ENCODE results near the gene REEP5. TPM values are rescaled to one million over a fixed set of nuclear protein-coding genes. Genes with fewer than 3 reads are reported as not detected.
A peak's percentile ranks its signal among the peaks of the same experiment; 100 is the strongest.
"Not testable (repeated sequence)": the region's sequence is repeated elsewhere in the genome, so short reads cannot be mapped to it uniquely, and the experiment has no call there.

Gene REEP5
- total RNA-seq, 1 experiment from 2014 or later = 30.7 TPM

DNA sequence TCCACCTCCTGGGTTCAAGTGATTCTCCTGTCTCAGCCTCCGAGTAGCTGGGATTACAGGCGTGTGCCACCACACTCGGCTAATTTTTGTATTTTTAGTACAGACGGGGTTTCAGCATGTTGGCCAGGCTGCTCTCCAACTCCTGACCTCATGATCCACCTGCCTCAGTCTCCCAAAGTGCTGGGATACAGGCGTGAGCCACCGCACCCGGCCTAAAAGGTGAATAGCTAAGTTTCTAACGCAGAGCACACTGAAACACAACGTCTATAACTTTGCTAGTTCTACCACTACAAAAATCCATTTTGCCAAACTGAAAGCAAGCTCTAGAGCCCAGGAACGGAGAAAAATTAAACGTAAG, 61.5 kb downstream of the REEP5 start:
- not testable (repeated sequence) for H3K27me3 ChIP-seq

DNA sequence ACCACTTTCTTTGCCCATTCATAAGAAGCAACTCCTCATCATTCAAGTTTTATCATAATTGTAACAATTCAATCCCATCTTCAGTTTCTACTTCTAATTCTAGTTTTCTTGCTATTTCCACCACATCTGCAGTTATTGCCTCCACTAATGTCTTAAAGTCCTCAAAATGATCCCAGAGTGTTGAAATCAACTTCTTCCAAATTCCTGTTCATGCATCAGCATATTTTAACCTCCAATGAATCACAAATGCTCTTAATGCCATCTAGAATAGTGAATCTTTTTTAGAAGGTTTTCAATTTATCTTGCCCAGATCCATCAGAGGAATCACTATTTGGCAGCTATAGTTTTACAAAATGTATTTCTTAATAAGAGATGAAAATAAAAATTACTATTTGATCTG, 64.2 kb downstream of the REEP5 start:
- no peaks in the 10 kb centered on the region for H3K4me1 ChIP-seq
- H3K27ac ChIP-seq = no peak overlapping the region
- no peaks in the 10 kb centered on the region for H3K27me3 ChIP-seq
- H3K9me3 ChIP-seq (replicated peaks) = peaks cover 5% of the 10 kb centered on the region; the same call in 1 of the 2 replicates
- no peak overlapping the region for H3K4me3 ChIP-seq
- DNase-seq = no peak
- no peaks in the 10 kb centered on the region; the same call in 1 of the 2 replicates for H3K36me3 ChIP-seq

More for the DNA sequence above, 61.5 kb downstream of the REEP5 start:
- Histone ChIP-seq H3K27ac (peak overlapping the region; percentile 41), H3K4me3 (peak overlapping the region; percentile 73), H3K36me3 (peaks cover 11% of the 10 kb centered on the region)
- H3K9me3 ChIP-seq (replicated peaks); H3K4me1 ChIP-seq; DNase-seq: not testable (repeated sequence)

DNA sequence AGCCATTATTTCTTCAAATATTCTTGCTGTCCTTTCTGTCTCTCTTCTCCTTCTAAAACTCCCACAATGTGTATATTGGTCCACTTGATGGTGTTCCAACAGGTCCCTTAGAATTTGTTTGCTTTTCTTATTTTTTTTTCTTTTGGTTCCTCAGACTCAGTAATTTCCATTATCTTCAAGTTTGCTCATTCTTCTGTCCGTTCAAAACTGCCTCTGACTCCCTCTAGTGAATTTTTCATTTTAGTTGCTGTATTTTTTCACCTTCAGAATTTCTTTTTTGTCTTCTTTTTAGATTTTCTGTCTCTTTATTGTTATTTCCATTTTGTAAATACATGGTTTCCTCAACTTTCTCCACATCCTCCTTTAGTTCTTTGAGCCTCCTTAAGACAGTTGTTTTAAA, 67.4 kb downstream of the REEP5 start:
- H3K4me1 ChIP-seq = no peaks in the 10 kb centered on the region
- H3K4me3 ChIP-seq = no peak overlapping the region
- no peaks in the 10 kb centered on the region for H3K36me3 ChIP-seq
- H3K9me3 ChIP-seq (replicated peaks) = peaks cover 5% of the 10 kb centered on the region; the same call in 1 of the 2 replicates
- H3K27ac ChIP-seq = no peak overlapping the region
- H3K27me3 ChIP-seq = no peaks in the 10 kb centered on the region
- no peak for DNase-seq

DNA sequence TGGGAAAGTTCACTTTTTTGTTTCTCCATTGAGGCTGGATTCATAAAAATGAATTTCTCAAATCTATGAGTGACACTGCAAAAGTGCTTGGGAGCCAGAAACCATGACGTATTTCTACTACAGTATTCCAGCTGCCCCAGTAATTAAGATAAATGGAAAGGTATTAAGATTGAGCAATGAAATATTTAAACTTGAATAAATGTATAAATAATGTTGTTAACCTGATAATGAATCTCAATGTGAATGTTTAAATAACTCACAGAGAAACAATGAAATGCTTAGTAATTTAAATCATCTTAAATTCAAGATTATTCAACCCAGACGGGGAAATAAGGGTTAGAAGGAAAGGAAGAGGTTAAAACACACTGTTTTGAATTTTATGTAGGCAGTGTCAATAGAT, 72.1 kb downstream of the REEP5 start:
- no peaks in the 10 kb centered on the region for H3K27me3 ChIP-seq
- H3K9me3 ChIP-seq (replicated peaks) = peaks cover 5% of the 10 kb centered on the region; the same call in 1 of the 2 replicates
- DNase-seq = no peak
- H3K36me3 ChIP-seq = no peaks in the 10 kb centered on the region
- no peaks in the 10 kb centered on the region for H3K4me1 ChIP-seq
- H3K27ac ChIP-seq = no peak overlapping the region
- H3K4me3 ChIP-seq = no peak overlapping the region

DNA sequence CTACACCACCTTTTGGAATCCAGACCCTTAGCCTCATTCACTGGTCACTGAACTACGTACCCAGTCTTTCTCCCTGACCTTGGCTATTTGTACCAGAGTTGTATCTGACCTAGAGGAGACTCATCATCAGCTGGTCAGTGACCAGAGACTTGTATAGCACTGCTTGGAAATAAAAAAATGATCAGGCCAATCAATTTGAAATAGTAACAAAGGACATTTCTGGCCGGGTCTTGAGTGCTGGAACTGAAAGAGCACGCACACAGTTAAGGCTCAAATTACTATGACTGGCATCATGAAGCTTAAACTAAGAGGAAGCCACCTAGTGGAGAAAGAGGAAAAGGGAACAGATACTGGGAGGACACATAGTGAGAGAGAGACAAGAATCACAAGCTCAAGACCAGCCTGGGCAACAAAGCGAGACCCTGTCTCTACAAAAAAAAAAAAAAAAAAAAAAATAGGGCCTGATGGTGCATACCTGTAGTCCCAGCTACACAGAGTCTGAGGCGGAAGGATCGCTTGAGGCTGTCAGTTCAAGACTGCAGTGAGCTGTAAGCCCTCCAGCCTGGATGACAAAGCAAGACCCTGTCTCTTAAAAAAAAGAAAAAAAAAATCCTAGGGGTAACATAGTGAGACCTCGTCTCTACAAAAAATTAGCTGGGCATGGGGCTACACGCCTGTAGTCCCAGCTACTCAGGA, 73.8 kb downstream of the REEP5 start:
- Histone ChIP-seq H3K4me1 (no peaks in the 10 kb centered on the region), H3K27me3 (no peaks in the 10 kb centered on the region), H3K9me3 (replicated peaks) (no peaks in the 10 kb centered on the region), H3K36me3 (no peaks in the 10 kb centered on the region), H3K27ac (no peak overlapping the region), H3K4me3 (0 out of 2 replicates have a peak overlapping the region, but pooled peaks have one; percentile 18)
- DNase-seq = peak; percentile 24 to 81

DNA sequence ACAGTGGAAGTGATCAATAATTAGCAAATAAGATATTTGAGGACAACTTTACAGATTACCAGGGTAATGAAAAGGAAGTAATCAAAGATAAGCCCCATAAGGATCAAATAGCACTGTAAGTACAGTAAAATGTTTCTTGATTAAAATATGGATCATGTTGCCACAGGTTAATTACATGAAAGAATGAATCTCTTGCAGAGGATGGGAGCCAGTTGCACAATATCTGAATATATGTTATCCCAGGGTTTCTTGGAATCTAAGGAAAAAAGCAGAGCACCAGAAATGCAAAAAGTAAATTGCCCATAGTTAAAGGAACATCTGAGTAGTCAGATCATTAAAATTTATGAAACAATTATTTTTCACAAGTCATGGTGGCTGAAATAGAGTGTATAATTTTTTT, 74.7 kb downstream of the REEP5 start:
- Histone ChIP-seq H3K27me3 (no peaks in the 10 kb centered on the region), H3K36me3 (no peaks in the 10 kb centered on the region), H3K4me1 (no peaks in the 10 kb centered on the region), H3K27ac (no peak overlapping the region), H3K9me3 (replicated peaks) (no peaks in the 10 kb centered on the region), H3K4me3 (no peak overlapping the region)
- no peak for DNase-seq

DNA sequence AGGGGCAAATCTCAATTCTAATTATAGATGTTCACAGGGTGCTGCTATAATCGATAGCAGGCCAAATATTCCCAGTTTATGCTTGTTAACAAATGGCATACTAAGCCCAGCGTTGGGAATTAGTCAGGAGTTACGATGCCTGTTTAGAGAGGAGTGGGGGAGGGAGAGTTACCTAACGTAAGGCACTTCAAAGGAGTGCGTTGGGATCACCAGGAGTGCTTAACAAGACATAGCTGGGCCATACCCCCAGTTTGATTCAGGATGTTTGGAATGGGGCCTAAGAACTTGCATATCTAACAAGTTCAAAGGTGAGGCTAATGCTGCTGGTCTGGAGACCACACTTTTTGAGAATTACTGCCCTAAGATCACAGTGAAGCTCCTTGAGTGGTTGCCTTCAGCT, 75.5 kb downstream of the REEP5 start:
- Histone ChIP-seq H3K4me3 (no peak overlapping the region), H3K27ac (no peak overlapping the region), H3K27me3 (no peaks in the 10 kb centered on the region), H3K9me3 (replicated peaks) (no peaks in the 10 kb centered on the region), H3K36me3 (0 out of 2 replicates have a peak, but pooled peaks cover 4% of the 10 kb centered on the region), H3K4me1 (no peaks in the 10 kb centered on the region)
- no peak for DNase-seq

DNA sequence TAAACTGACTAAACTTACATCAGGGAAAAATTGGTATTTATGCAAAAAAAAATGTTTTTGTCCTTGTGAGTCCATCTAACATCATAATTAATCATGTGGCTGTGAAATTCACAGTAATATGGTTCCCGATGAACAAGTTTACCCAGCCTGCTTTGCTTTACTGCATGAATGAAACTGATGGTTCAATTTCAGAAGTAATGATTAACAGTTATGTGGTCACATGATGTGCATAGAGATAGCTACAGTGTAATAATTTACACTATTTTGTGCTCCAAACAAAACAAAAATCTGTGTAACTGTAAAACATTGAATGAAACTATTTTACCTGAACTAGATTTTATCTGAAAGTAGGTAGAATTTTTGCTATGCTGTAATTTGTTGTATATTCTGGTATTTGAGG, 77.5 kb downstream of the REEP5 start:
- no peaks in the 10 kb centered on the region for H3K9me3 ChIP-seq (replicated peaks)
- H3K36me3 ChIP-seq = peaks cover 14% of the 10 kb centered on the region; the same call in 1 of the 2 replicates
- no peaks in the 10 kb centered on the region for H3K4me1 ChIP-seq
- no peak for DNase-seq
- no peaks in the 10 kb centered on the region for H3K27me3 ChIP-seq
- no peak overlapping the region for H3K4me3 ChIP-seq
- H3K27ac ChIP-seq = no peak overlapping the region

DNA sequence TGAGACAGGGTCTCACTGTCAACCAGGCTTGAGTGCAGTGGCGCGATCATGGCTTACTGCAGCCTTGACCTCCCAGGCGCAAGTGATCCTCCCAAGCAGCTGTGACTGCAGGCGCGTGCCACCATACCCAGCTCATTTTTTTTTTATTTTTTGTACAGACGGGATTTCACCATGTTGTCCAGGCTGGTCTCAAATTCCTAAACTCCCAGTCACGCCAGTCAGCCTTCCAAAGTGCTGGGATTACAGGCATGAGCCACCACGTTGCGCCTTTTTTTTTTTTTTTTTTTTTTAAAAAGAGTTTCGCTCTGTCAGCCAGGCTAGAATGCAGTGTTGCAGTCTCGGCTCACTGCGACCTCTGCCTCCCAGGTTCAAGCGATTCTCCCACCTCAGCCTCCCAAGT, 88.1 kb downstream of the REEP5 start:
- H3K4me1 ChIP-seq = no peaks in the 10 kb centered on the region
- H3K36me3 ChIP-seq = peaks cover 26% of the 10 kb centered on the region
- no peaks in the 10 kb centered on the region for H3K27me3 ChIP-seq
- H3K9me3 ChIP-seq (replicated peaks) = no peaks in the 10 kb centered on the region
- no peak overlapping the region for H3K27ac ChIP-seq
- H3K4me3 ChIP-seq = no peak overlapping the region
- no peak for DNase-seq

DNA sequence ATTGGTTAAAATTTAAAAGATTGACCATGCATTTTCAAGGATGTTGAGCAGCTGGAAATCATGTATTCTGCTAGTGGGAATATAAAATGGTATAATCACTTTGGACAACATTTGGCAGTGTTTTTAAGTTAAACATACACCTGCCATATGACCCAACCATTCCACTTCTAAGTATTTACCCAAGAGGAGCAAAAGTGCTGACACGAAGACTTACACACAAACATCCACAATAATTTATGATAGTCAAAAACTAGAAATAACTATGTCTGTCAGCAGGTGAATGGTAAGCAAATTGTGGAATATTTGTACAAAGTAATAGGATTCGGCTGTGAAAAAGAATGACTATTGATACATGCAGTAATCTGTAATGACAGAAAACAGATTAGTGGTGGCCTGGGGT, 91.6 kb downstream of the REEP5 start:
- no peak overlapping the region for H3K27ac ChIP-seq
- peaks cover 24% of the 10 kb centered on the region for H3K36me3 ChIP-seq
- no peaks in the 10 kb centered on the region for H3K9me3 ChIP-seq (replicated peaks)
- no peak for DNase-seq
- H3K4me1 ChIP-seq = no peaks in the 10 kb centered on the region
- H3K4me3 ChIP-seq = no peak overlapping the region
- H3K27me3 ChIP-seq = no peaks in the 10 kb centered on the region

Other genes with a start within 250 kb of the REEP5 start
- 35.9 and 39.6 TPM in 2 replicates for gene APC, start 184.3 kb downstream of the REEP5 start, total RNA-seq (2014; rRNA removed; shearing (Covaris generic))
- gene SRP19, start 60.9 kb downstream of the REEP5 start, total RNA-seq (2014; rRNA removed; shearing (Covaris generic)) = 71.3 and 82.8 TPM in 2 replicates
- gene DCP2, start 54.6 kb upstream of the REEP5 start, total RNA-seq (2014; rRNA removed; shearing (Covaris generic)) = 84.7 and 91.3 TPM in 2 replicates